RPMI8226 (cell line): Measurements from ENCODE around the gene AMDHD2.
"Not testable (repeated sequence)": the region's sequence is repeated elsewhere in the genome, so short reads cannot be mapped to it uniquely, and the experiment has no call there.

Experiments used
- DNase-seq: peaks from one replicate; pipeline ENCODE4 v3.0.0-alpha.2; 2015

The AMDHD2 gene

DNA sequence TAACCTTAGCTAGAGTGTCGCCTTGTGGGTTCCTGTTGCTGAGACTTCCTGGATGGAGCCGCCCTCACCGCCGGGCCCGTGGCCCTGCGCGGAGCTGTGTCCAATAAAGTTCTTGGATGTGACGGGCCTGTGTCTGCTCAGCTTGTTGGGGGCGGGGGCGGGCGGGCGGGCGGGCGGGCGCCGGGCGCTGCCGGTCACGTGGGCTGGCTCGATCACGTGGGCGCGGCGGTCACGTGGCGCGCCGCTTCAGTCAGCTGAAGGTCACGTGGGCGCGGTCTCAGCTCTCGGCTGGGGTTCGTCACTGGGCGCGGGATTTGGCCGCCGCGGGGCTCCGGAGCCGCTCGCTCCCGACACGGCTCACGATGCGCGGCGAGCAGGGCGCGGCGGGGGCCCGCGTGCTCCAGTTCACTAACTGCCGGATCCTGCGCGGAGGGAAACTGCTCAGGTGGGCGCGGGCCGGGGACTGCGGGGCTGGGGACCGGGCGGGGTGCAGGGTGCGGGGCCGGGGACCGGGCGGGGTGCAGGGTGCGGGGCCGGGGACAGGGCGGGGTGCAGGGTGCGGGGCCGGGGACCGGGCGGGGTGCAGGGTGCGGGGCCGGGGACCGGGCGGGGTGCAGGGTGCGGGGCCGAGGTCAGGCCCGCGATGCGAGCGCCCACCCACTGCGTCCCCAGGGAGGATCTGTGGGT, at the start of gene AMDHD2:
TSS of gene AMDHD2 (plus strand) at position 275 of the 687 bp plus-strand sequence. CDS start at position 363, 88 bp downstream.
- peak; percentile 96 for DNase-seq

- peak; percentile 50 for DNase-seq
These were observed 49.6 kb upstream of the AMDHD2 start for GRCh38 chr16:2470603-2471015.

DNA sequence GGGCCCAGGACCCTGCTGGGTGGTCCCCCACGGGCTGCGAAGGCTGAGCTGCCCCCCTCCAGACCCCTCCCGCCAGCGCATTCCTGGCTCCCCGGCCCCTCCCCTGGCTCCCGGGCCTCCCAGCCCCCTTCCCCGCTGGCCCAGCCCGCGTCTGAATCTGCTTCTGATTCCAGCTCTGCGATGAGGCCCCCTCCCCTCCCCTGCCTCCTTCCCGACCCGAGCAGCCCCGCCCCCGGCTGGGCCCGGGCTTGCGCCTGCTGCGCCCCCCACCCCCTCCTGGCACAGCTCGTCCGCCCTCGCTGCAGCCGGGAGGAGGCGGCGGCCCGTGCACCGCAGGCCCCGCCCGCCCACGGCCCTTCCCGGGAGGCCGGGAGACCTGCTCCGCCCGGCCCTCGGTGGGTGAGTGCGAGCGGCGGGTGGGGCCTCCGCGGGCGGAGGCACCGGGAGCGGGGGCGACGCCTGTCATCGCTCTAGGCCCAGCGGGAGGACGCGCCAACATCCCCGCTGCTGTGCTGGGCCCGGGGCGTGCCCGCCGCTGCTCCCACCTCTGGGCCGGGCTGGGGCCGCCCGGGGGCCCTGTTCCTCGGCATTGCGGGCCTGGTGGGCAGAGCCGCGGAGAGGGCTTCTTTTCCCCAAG, 49.0 kb upstream of the AMDHD2 start, which contains the start of gene NTN3:
TSS of gene NTN3 (plus strand) at position 282 of the 637 bp plus-strand sequence. CDS start 405 bp downstream, outside the sequence.
- DNase-seq: peak; percentile 29

DNA sequence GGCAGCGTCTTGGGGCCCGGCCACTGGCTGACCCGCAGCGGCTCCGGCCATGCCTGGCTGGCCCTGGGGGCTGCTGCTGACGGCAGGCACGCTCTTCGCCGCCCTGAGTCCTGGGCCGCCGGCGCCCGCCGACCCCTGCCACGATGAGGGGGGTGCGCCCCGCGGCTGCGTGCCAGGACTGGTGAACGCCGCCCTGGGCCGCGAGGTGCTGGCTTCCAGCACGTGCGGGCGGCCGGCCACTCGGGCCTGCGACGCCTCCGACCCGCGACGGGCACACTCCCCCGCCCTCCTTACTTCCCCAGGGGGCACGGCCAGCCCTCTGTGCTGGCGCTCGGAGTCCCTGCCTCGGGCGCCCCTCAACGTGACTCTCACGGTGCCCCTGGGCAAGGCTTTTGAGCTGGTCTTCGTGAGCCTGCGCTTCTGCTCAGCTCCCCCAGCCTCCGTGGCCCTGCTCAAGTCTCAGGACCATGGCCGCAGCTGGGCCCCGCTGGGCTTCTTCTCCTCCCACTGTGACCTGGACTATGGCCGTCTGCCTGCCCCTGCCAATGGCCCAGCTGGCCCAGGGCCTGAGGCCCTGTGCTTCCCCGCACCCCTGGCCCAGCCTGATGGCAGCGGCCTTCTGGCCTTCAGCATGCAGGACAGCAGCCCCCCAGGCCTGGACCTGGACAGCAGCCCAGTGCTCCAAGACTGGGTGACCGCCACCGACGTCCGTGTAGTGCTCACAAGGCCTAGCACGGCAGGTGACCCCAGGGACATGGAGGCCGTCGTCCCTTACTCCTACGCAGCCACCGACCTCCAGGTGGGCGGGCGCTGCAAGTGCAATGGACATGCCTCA, 48.3 kb upstream of the AMDHD2 start:
- DNase-seq: no peak

DNA sequence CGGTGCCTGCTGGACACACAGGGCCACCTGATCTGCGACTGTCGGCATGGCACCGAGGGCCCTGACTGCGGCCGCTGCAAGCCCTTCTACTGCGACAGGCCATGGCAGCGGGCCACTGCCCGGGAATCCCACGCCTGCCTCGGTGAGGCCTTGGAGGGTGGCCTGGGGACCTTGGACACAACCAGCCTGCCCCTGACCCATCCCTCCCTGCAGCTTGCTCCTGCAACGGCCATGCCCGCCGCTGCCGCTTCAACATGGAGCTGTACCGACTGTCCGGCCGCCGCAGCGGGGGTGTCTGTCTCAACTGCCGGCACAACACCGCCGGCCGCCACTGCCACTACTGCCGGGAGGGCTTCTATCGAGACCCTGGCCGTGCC, 47.7 kb upstream of the AMDHD2 start:
- no peak for DNase-seq

- DNase-seq: no peak
These were observed 47.2 kb upstream of the AMDHD2 start for GRCh38 chr16:2472885-2473445.

GRCh38 chr16:2473446-2473926, 46.7 kb upstream of the AMDHD2 start:
- DNase-seq: peak; percentile 52

DNA sequence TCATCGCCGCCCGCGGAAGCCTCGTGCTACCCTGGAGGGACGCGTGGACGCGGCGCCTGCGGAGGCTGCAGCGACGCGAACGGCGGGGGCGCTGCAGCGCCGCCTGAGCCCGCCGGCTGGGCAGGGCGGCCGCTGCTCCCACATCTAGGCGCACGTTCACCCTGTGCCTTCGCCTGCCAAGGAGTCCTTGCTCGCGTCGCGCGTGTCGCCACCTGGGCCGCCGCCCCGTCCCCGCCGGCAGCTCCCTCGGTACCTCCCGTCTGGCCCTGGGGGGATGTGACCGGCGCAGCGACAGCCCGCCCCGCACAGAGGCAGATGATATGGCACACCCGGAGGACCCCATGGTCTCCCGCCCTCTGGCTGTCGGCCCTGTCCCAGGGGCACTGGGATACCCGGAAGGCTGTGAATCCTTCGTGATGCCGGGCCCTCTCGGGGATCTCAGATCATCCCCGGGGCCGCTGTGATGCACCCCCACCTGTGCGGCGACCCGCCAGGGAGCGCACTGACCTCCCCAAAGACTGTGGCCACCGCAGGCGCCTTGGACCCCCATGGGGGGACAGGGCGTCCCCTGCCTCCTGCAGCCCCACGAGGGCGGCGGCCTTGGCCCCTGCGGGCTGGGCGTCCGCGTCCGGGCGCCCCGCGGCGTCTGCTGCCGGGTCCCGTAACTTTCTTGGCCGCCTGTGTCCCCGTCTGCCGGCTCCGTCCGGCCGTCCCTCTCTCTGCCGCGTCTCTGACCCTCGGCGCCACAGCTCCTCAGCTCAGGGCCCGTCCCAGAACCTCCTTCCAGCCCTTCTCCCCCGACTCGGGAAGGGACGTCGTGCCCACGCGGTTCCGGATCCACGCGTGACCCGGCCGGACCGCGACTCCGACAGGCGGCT, 45.9 kb upstream of the AMDHD2 start:
- DNase-seq: peak; percentile 84

DNA sequence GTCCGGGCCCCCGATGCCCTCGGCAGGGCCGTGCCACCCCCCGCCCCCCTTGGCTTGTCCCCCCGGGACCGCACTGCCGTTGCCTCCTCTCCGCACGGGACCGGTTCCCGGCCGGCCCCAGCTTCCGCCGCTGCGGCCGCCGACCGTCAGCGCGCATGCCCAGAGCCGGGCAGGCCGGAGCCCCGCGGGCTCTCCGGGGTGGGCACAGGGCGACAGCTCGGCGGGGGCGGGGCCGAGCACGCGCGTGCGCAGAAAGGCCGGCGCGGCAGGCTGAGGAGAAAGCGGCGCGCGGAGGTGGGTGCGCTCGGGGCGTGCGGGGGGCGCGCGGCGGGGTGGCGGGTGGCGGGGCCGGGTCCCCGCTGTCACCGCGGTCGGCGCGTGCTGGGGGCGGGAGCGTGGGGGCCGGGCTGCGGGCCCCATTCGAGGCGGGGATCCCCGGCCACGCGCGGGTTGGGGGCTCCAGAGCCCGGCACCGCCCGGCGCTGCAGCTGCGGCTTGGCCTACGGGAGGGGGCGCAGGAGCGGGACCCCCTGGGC, 45.2 kb upstream of the AMDHD2 start, which contains the start of gene TBC1D24:
TSS of gene TBC1D24 (plus strand) at position 251 of the 536 bp plus-strand sequence. CDS start 21,022 bp downstream, outside the sequence.
- peak; percentile 94 for DNase-seq

GRCh38 chr16:2475413-2476344, 44.5 kb upstream of the AMDHD2 start:
- DNase-seq: peak; percentile 65

GRCh38 chr16:2476345-2476720, 43.8 kb upstream of the AMDHD2 start:
- no peak for DNase-seq

DNA sequence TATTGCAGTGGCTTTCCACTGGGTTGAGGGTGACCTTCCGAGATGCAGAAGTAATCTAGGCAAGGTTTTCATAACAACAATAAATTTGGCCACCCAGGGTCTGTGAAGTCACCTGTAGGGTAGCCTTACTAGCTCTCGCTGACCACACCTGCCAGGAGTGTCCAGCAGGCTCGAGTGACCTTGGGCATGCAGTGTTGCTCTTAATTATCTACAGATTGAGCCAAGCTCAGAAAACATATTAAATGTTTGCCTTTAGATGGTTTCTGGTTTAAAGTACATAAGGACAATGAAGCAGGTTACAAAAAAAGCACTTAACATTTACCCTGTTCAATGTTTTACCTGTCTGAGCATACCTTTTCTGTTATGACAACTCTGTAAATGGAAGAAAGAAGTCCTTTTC, 43.4 kb upstream of the AMDHD2 start:
- no peak for DNase-seq

DNA sequence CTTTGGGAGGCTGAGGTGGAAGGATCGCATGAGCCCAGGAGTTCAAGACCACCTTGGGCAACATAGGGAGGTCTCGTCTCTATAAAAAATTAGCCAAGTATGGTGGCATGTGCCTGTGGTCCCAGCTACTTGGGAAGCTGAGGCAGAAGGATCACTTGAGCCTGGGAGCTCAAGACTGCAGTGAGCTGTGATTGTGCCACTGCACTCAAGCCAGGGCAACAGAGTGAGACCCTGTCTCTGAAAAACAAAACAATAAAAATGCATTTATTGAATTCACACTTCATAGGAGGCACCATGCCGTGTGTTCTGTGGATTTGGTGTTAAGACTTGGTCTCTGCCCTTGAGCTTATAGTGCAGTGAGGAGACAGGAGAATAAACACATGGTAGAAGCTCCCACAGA, 42.8 kb upstream of the AMDHD2 start:
- DNase-seq: no peak

- no peak for DNase-seq
These were observed 41.9 kb upstream of the AMDHD2 start for GRCh38 chr16:2478279-2478678.

DNA sequence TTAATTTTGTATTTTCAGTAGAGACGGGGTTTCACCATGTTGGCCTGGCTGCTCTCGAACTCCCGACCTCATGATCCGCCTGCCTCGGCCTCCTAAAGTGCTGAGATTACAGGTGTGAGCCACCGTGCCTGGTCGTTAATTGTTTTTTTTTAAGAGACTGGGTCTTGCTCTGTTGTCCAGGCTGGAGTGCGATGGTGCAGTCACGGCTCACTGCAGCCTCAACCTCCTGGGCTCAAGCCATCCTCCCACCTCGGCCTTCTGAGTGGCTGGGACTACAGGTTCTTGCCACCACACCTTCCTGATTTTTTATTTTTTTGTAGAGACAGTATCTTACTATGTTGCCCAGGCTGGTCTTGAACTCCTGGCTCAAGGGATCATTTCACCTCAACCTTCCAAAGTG, 40.2 kb upstream of the AMDHD2 start:
- not testable (repeated sequence) for DNase-seq

DNA sequence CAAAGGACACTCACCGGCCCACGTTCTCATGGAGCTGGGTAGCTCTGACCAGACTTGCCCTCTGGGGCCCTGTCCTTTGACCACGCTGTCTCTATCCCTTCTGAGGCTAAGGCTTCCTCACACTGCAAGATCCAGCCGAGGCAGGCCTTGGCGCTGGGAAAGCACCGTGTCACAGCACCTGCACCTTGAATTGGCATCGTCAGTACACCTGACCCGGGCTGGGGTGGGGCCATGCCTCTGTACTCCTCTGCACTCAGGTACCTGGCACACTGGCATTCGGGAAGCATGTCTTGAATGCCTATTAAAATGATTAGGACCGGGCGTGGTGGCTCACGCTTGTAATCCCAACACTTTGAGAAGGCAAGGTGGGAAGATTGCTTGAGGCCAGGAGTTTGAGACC, 39.2 kb upstream of the AMDHD2 start:
- no peak for DNase-seq

GRCh38 chr16:2481676-2482075, 38.5 kb upstream of the AMDHD2 start:
- no peak for DNase-seq

GRCh38 chr16:2482249-2482648, 37.9 kb upstream of the AMDHD2 start:
- no peak for DNase-seq

GRCh38 chr16:2482708-2483534, 37.2 kb upstream of the AMDHD2 start:
- DNase-seq: no peak
